HEK293 (cell line): ENCODE measurements around the gene ATXN10.

ENCODE experiments used
- CTCF ChIP-seq: fragments of 450-650 bp; formaldehyde crosslinking; IDR thresholded peaks from 2 replicates; pipeline ENCODE4 v1.5.1; 2016; ENCODE audit warnings: missing biosample characterization, missing genetic modification characterization
- PRDM4 ChIP-seq: fragments of 450-650 bp; formaldehyde crosslinking; IDR thresholded peaks from 2 replicates; pipeline ENCODE4 v1.5.1; 2017; ENCODE audit warnings: missing biosample characterization, missing genetic modification characterization
- ZNF16 ChIP-seq: fragments of 450-650 bp; formaldehyde crosslinking; IDR thresholded peaks from 2 replicates; pipeline ENCODE4 v1.5.1; 2016; ENCODE audit warnings: low read depth, missing biosample characterization, missing genetic modification characterization
- ZNF175 ChIP-seq: fragments of 450-650 bp; formaldehyde crosslinking; IDR thresholded peaks from 2 replicates; pipeline ENCODE4 v1.5.1; 2016; ENCODE audit warnings: missing biosample characterization, missing genetic modification characterization
- ZNF623 ChIP-seq: fragments of 450-650 bp; formaldehyde crosslinking; IDR thresholded peaks from 2 replicates; pipeline ENCODE4 v1.5.1; 2016; ENCODE audit warnings: missing biosample characterization, missing genetic modification characterization
- TF ChIP-seq, protein P1 (sequence below): fragments of 450-650 bp; formaldehyde crosslinking; IDR thresholded peaks from 2 replicates; pipeline ENCODE4 v1.5.1; 2016; ENCODE audit warnings: missing biosample characterization, missing genetic modification characterization
- TF ChIP-seq, protein P2 (sequence below): fragments of 450-650 bp; formaldehyde crosslinking; IDR thresholded peaks from 2 replicates; pipeline ENCODE4 v1.5.1; 2016; ENCODE audit warnings: missing biosample characterization, missing genetic modification characterization

DNA sequence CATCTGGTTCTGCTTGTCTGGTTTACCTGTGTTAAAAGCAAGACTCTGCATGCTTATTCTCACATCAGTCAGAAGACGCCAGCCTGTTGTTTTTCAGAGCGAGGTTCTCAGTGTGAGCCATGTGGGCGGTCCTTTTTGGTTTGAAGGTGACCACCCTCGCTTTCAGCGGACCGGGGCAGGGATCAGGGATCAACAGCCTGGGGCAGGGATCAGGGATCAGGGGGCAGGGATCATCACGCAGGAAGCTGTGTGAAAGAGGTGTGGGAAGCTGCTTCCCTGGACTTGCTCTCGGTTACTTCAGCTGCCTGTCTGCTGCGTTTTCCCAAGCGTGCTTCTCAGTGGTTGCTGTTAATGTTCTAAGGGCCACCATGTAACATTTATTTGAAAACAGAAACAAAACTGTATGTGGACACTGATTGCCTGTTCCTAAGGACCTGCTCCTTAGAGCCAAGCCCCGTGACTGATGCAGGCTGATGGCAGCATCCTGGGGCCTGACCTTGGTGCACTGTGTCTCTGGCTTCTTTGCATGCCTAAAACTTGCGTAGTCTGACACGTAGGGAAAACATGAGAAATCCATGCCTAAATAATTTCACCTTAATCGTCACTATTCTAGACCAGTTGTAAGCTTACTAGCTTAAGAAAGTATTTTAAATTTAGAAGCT lies 146.9 kb downstream of the ATXN10 start:
- TF ChIP-seq, protein P1, sequence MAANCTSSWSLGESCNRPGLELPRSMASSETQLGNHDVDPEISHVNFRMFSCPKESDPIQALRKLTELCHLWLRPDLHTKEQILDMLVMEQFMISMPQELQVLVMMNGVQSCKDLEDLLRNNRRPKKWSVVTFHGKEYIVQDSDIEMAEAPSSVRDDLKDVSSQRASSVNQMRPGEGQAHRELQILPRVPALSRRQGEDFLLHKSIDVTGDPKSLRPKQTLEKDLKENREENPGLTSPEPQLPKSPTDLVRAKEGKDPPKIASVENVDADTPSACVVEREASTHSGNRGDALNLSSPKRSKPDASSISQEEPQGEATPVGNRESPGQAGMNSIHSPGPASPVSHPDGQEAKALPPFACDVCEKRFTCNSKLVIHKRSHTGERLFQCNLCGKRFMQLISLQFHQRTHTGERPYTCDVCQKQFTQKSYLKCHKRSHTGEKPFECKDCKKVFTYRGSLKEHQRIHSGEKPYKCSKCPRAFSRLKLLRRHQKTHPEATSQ (tag by site-specific recombination): no peak
- TF ChIP-seq ZNF16 (tag by site-specific recombination): no peak
- TF ChIP-seq ZNF175 (tag by site-specific recombination): no peak
- TF ChIP-seq CTCF: no peak
- TF ChIP-seq PRDM4 (tag by site-specific recombination): no peak
- TF ChIP-seq ZNF623: no peak
- TF ChIP-seq, protein P2, sequence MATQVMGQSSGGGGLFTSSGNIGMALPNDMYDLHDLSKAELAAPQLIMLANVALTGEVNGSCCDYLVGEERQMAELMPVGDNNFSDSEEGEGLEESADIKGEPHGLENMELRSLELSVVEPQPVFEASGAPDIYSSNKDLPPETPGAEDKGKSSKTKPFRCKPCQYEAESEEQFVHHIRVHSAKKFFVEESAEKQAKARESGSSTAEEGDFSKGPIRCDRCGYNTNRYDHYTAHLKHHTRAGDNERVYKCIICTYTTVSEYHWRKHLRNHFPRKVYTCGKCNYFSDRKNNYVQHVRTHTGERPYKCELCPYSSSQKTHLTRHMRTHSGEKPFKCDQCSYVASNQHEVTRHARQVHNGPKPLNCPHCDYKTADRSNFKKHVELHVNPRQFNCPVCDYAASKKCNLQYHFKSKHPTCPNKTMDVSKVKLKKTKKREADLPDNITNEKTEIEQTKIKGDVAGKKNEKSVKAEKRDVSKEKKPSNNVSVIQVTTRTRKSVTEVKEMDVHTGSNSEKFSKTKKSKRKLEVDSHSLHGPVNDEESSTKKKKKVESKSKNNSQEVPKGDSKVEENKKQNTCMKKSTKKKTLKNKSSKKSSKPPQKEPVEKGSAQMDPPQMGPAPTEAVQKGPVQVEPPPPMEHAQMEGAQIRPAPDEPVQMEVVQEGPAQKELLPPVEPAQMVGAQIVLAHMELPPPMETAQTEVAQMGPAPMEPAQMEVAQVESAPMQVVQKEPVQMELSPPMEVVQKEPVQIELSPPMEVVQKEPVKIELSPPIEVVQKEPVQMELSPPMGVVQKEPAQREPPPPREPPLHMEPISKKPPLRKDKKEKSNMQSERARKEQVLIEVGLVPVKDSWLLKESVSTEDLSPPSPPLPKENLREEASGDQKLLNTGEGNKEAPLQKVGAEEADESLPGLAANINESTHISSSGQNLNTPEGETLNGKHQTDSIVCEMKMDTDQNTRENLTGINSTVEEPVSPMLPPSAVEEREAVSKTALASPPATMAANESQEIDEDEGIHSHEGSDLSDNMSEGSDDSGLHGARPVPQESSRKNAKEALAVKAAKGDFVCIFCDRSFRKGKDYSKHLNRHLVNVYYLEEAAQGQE (tag by site-specific recombination): no peak
